Esophagus squamous epithelium (tissue), 4 donors: Measurements from ENCODE around the gene SYT9.

Source experiments
- POLR2A ChIP-seq, 4 donors: fragments of 450-650 bp; IDR thresholded peaks; one replicate each; pipeline ENCODE4 v1.6.1; 2017; ENCODE audit warnings: antibody characterized with exemption in 4 of 4, mild to moderate bottlenecking in 4 of 4, moderate library complexity in 3 of 4
- TF ChIP-seq, protein P1 (sequence below), 6 experiments: fragments of 450-650 bp in 4 of 6; fragments of 200-600 bp in 2 of 6; sonication (generic) in 2 of 6; IDR thresholded peaks; one replicate each; pipeline ENCODE4 v1.5.1; 2016 to 2019; ENCODE audit warnings: antibody characterized with exemption in 6 of 6, mild to moderate bottlenecking in 4 of 6, moderate library complexity in 4 of 6

DNA sequence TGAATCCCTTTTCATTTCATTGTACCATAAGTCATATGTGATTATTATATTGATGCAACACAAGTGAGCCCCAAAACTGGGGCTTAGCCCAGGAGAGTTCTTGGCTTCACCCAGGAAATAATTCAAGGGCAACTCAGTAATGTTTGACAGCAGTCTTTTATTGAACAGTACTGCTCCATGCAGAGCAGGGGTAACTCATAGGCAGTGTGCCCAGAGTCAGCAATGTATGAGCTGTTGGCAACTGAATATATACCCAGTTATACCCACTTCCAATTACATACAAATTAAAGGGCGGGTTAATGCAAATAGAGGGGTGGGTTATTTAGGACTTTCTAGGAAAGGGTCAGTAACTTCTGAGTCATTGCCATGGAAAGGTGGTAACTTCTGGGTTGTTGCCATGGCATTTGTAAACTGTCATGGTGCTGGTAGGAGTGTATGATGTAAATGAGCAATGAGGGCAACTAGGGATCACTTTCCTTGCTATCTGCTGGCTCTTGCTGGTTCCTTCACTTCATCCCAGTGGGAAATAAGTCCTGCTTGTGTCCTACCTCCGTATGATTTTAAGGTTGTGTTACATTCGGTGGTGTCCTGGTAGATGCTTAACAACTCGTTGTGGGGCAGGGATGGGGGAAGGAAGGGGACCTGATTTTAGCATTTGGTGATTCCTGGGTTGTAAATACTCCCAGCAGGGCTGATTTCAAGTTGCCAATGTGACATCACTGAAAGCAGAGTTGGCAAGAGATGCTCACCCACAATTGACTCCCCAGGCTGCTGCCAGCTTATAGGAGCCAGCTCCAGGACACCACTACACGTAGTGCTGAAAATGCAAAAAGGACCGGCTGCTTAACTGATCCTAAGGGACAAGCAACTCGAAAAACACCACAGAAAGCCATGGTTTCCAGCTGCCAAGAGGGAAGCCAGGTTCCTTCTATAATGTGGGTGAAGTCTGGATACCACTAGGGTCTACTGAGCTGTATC is 70.1 kb downstream of the SYT9 start:
- TF ChIP-seq, protein P1, sequence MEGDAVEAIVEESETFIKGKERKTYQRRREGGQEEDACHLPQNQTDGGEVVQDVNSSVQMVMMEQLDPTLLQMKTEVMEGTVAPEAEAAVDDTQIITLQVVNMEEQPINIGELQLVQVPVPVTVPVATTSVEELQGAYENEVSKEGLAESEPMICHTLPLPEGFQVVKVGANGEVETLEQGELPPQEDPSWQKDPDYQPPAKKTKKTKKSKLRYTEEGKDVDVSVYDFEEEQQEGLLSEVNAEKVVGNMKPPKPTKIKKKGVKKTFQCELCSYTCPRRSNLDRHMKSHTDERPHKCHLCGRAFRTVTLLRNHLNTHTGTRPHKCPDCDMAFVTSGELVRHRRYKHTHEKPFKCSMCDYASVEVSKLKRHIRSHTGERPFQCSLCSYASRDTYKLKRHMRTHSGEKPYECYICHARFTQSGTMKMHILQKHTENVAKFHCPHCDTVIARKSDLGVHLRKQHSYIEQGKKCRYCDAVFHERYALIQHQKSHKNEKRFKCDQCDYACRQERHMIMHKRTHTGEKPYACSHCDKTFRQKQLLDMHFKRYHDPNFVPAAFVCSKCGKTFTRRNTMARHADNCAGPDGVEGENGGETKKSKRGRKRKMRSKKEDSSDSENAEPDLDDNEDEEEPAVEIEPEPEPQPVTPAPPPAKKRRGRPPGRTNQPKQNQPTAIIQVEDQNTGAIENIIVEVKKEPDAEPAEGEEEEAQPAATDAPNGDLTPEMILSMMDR (IDR thresholded peaks at IDR 0.05) = no peak
- TF ChIP-seq POLR2A (IDR thresholded peaks at IDR 0.05) = no peak
